ENCODE results near the gene PLCD3. TPM values are rescaled to one million over a fixed set of nuclear protein-coding genes. Genes with fewer than 3 reads are reported as not detected.

The PLCD3 gene
- total RNA-seq, 1 donor from 2014 or later: 70.9 TPM

- DNase-seq: no peak
Observed at GRCh38 chr17:45117334-45117733, 15.0 kb downstream of the PLCD3 start.

GRCh38 chr17:45116434-45117016 lies 15.8 kb downstream of the PLCD3 start:
- no peak for DNase-seq

GRCh38 chr17:45115871-45116270 lies 16.4 kb downstream of the PLCD3 start:
- DNase-seq: no peak

- DNase-seq: no peak
Observed at GRCh38 chr17:45115015-45115625, 17.2 kb downstream of the PLCD3 start.

- DNase-seq: no peak
Observed at GRCh38 chr17:45114117-45114932, 18.0 kb downstream of the PLCD3 start.

GRCh38 chr17:45113424-45113754 lies 18.9 kb downstream of the PLCD3 start:
- no peak for DNase-seq

GRCh38 chr17:45112559-45113423 lies 19.5 kb downstream of the PLCD3 start:
- DNase-seq: no peak

GRCh38 chr17:45111850-45112249 lies 20.5 kb downstream of the PLCD3 start:
- DNase-seq: no peak

- no peak for DNase-seq
Observed at GRCh38 chr17:45110676-45111611, 21.4 kb downstream of the PLCD3 start.

GRCh38 chr17:45108595-45109521 lies 23.5 kb downstream of the PLCD3 start:
- DNase-seq: no peak

GRCh38 chr17:45108051-45108450 lies 24.3 kb downstream of the PLCD3 start:
- no peak for DNase-seq

GRCh38 chr17:45107293-45108010 lies 24.9 kb downstream of the PLCD3 start:
- DNase-seq: peak; percentile 65

- DNase-seq: no peak
Observed at GRCh38 chr17:45106582-45106981, 25.7 kb downstream of the PLCD3 start.

GRCh38 chr17:45106096-45106495 lies 26.2 kb downstream of the PLCD3 start:
- DNase-seq: no peak

- DNase-seq: no peak
Observed at GRCh38 chr17:45104907-45105624, 27.2 kb downstream of the PLCD3 start.

- DNase-seq: no peak
Observed at GRCh38 chr17:45104497-45104896, 27.8 kb downstream of the PLCD3 start.

GRCh38 chr17:45104029-45104428 lies 28.3 kb downstream of the PLCD3 start:
- DNase-seq: no peak

- DNase-seq: no peak
Observed at GRCh38 chr17:45103269-45103795, 29.0 kb downstream of the PLCD3 start.

GRCh38 chr17:45102856-45103255 lies 29.5 kb downstream of the PLCD3 start:
- DNase-seq: no peak
